Measurements from ENCODE around the gene TMEM214.

DNA sequence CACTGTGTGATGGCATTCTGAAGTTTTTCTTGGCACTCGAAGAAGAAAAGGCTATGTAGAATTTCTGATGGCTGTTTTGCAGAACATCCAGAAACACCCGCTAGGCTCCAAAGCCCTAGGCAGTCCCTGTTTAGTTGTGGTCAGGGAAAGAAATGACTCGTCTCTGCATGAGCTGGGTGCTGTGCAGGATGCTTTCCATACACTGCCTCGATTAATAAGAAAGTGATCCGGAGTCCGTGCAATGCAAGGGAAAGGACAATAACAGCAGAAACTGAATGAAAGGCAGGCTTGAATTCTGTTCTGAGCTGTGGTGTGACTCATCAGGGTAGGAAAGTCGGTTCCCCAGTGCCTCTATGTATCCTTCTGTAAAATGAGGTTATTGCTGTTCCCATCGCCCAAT is 43.6 kb upstream of the TMEM214 start:
- TF ChIP-seq, protein P1, sequence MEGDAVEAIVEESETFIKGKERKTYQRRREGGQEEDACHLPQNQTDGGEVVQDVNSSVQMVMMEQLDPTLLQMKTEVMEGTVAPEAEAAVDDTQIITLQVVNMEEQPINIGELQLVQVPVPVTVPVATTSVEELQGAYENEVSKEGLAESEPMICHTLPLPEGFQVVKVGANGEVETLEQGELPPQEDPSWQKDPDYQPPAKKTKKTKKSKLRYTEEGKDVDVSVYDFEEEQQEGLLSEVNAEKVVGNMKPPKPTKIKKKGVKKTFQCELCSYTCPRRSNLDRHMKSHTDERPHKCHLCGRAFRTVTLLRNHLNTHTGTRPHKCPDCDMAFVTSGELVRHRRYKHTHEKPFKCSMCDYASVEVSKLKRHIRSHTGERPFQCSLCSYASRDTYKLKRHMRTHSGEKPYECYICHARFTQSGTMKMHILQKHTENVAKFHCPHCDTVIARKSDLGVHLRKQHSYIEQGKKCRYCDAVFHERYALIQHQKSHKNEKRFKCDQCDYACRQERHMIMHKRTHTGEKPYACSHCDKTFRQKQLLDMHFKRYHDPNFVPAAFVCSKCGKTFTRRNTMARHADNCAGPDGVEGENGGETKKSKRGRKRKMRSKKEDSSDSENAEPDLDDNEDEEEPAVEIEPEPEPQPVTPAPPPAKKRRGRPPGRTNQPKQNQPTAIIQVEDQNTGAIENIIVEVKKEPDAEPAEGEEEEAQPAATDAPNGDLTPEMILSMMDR (IDR thresholded peaks at IDR 0.05; ENCODE audit: insufficient read depth, low read depth, low read length): no peak
- TF ChIP-seq EZH2 (IDR thresholded peaks at IDR 0.05; ENCODE audit: insufficient read depth, low read length): no peak
